Measurements from ENCODE around the gene CCDC183. TPM values are rescaled to one million over a fixed set of nuclear protein-coding genes. Genes with fewer than 3 reads are reported as not detected.
A peak's percentile ranks its signal among the peaks of the same experiment; 100 is the strongest.
"Not testable (repeated sequence)": the region's sequence is repeated elsewhere in the genome, so short reads cannot be mapped to it uniquely, and the experiment has no call there.

CCDC183 gene
- total RNA-seq, 2 experiments from 2014 or later, result 0.97 to 1.1 TPM

DNA sequence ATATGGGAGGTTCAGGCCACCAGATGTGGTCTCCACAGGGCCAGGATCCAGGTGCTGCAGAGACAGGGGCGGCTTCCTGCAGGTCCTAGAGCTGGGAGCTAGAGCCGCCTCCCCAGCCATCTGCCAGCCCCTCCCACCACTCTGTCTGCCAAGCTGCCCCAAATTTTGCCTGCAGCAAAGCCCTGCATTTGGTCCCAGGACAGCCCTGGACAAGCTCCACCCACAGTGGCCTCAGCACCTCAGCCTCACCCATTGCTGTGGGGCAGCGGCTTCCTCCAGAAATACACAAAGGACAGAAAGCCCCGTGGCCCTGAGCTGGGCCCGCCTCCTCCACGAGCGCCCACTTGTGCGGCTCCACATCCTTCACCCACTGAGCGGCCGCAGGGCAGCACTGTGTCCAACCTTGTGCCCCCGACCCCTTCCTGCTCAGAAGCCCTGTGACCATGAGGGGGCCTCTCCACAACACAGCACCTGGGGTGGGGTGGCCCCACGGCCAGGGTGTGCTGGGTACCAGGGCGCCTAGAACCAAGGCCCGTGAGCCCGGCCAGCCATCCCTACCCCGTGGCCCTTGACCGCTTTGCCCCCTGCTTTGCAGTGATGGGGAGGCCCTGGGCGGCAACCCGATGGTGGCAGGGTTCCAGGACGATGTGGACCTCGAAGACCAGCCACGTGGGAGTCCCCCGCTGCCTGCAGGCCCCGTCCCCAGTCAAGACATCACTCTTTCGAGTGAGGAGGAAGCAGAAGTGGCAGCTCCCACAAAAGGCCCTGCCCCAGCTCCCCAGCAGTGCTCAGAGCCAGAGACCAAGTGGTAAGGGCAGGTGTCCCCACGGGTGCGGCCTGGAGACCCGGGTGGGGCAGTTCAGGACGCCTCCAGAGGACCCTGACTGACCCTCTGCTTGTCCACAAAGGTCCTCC is 42.4 kb downstream of the CCDC183 start:
- Mint-ChIP-seq H3K27me3 (peaks cover 1% of the 10 kb centered on the region), H3K36me3 (ENCODE audit: low read depth) (peaks cover 6% of the 10 kb centered on the region), H3K9me3 (no peaks in the 10 kb centered on the region), H3K27ac (no peak overlapping the region), H3K4me1 (peaks cover 8% of the 10 kb centered on the region), H3K4me3 (no peak overlapping the region)
- DNase-seq, result no peak
- ChIA-PET CTCF (no interaction called here), POLR2A (no interaction called here)

DNA sequence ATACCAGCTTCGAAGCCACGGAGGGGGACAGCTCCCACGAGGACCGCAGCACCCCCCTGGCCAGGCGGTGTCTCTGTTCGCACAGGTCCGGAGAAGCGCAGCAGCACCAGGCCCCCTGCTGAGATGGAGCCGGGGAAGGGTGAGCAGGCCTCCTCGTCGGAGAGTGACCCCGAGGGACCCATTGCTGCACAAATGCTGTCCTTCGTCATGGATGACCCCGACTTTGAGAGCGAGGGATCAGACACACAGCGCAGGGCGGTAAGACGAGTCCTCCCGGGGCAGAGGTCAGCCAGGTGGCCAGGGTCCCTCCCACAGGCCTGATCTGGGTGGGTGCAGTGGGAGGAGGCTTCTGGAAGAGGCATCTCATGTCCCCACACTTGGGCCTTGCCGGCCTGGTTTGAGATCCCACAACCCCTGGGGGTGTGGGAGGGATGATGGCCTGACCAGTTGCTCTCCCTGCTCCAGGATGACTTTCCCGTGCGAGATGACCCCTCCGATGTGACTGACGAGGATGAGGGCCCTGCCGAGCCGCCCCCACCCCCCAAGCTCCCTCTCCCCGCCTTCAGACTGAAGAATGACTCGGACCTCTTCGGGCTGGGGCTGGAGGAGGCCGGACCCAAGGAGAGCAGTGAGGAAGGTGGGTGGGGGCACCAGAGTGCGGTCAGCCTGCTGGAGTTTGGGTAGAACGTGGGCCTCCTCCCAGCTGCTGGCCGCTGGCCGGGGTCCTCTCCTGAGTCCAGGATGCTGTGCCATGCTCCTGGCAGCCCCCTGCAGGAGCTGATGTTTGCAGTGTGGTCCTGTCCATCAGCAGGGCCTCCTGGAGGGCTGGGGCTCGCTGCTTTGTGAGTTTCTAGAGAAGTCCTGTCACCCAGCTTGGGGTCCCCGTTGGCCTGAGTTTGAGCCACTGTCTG is 43.3 kb downstream of the CCDC183 start:
- H3K4me3 Mint-ChIP-seq, result no peak overlapping the region
- POLR2A ChIA-PET, result no interaction called here
- CTCF ChIA-PET, result interaction anchor here (0.5 to 2.1 kb wide), 4 partner anchors 41 to 196 kb away, joined by 3 to 5 read pairs (median 4); no protein-coding TSS in a partner anchor
- peaks cover 10% of the 10 kb centered on the region for H3K4me1 Mint-ChIP-seq
- H3K27ac Mint-ChIP-seq, result peak overlapping the region; percentile 78
- H3K27me3 Mint-ChIP-seq, result peaks cover 3% of the 10 kb centered on the region
- peaks cover 6% of the 10 kb centered on the region for H3K36me3 Mint-ChIP-seq (ENCODE audit: low read depth)
- H3K9me3 Mint-ChIP-seq, result no peaks in the 10 kb centered on the region
- DNase-seq, result no peak

DNA sequence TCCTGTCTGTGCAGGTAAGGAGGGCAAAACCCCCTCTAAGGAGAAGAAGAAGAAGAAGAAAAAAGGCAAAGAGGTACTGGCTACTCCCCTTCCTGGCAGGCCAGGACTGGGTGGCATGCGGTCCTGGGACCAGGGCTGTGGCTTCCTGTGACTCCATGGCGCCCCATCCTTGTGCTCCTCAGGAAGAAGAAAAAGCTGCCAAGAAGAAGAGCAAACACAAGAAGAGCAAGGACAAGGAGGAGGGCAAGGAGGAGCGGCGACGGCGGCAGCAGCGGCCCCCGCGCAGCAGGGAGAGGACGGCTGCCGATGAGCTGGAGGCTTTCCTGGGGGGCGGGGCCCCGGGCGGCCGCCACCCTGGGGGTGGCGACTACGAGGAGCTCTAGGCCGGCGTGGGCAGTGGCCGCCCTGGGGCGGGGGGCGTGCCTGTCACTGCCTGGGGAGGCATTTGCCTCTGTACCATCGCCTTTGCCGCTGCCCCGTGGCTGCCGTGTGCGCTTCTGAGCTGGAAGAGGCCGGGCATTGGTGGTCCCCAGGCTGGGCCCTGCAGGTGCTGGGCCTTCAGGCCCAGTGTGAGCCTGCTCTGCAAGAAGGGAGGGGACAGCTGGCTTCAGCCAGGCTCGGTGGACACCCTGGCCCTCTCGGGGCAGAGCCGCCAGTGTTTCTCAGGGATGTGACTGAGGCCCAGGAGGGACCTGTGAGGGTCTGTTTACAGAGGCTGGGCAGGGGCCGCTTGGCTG is 44.2 kb downstream of the CCDC183 start:
- H3K36me3 Mint-ChIP-seq (ENCODE audit: low read depth), result peaks cover 6% of the 10 kb centered on the region
- no peak for DNase-seq
- peaks cover 10% of the 10 kb centered on the region for H3K4me1 Mint-ChIP-seq
- CTCF ChIA-PET, result interaction anchor here (0.6 to 2.1 kb wide), 3 partner anchors 41 to 195 kb away, joined by 3 to 5 read pairs (median 4); no protein-coding TSS in a partner anchor
- POLR2A ChIA-PET, result no interaction called here
- H3K27me3 Mint-ChIP-seq, result peaks cover 5% of the 10 kb centered on the region
- no peak overlapping the region for H3K4me3 Mint-ChIP-seq
- H3K9me3 Mint-ChIP-seq, result no peaks in the 10 kb centered on the region
- peak overlapping the region; percentile 78 for H3K27ac Mint-ChIP-seq

DNA sequence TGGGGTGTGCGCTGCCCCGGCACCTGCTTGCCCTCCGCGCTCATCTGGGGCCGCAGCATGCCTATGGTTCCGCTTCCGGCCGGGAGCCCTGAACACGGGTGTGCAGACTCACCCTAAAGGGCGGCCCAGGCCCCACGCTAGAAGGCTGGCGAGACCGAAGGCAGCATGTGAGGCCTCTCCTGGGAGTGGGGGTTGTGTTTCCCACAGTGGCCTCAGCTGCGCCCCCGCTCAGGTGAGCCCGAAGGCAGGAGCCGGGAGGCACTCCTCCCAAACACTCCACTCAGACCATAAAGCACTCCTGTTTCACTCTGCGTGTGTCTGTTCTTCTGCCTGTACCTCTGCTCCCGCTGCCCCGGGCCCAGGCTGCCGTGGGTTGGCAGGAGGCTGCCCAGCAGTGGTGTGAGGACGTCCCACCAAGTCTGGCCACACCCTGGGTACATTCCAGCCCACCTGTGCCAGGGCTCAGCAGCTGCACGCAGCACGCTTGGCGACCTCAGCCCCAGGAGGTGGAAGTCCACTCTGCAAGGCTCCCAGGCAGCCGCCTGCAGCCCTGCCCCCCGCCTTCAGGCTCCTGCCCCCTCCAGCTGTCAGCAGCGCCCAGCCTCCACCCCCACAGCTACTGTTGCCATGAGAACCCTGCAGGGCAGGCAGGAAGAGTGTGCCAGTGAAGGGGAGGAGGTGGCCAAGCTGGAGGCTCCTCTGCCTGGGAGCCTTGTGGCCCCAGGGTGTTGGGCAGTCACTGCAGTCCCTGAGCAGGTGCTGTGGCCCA is 44.9 kb downstream of the CCDC183 start:
- no peak for DNase-seq
- CTCF ChIA-PET, result interaction anchor here (1.1 to 2.3 kb wide), 9 partner anchors 9 to 194 kb away, joined by 3 to 19 read pairs (median 6); no protein-coding TSS in a partner anchor
- POLR2A ChIA-PET, result no interaction called here
- Mint-ChIP-seq H3K4me1 (peaks cover 10% of the 10 kb centered on the region), H3K27me3 (peaks cover 6% of the 10 kb centered on the region), H3K4me3 (no peak overlapping the region), H3K27ac (peak overlapping the region; percentile 25), H3K36me3 (ENCODE audit: low read depth) (peaks cover 6% of the 10 kb centered on the region), H3K9me3 (no peaks in the 10 kb centered on the region)

DNA sequence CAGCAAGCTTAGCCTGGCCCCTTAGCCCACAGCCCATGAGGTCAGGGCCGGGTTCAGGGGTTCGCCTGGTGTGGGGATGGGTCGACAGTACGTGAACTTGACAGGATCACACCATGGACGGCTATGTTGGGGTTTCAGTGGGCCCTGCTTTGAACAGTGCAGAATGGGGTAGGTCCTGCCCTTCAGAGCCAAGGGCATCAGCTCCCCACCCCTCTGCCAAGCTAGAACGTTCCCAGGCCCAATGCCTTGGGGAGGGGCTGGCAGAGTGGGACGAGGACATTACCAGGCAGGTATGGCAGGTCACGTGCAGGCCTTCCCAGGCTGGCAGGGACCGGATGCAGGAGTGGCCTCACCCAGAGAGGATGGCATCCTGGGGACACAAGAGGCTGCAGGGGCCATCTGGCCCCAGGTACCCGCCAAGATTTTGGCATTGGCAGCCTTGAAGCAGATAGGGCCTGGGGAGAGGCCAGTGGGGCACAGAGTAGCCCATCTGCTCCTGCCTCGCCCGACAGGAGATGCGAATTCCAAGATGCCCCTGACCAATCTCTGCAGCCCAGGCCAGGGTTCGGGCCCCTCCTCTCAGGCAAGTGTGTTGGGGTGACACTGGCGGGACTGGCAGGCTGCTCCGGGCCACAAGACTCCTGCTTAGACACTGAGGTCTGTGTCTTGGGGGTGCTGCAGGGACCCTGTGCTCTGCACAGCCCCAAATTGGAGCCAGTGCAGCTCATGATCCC is 45.7 kb downstream of the CCDC183 start:
- H3K27ac Mint-ChIP-seq; H3K36me3 Mint-ChIP-seq (ENCODE audit: low read depth); DNase-seq; H3K9me3 Mint-ChIP-seq: not testable (repeated sequence)
- H3K4me3 Mint-ChIP-seq, result peak overlapping the region; percentile 75
- H3K4me1 Mint-ChIP-seq, result peaks cover 14% of the 10 kb centered on the region
- CTCF ChIA-PET, result interaction anchor here (0.6 to 3.2 kb wide), 45 partner anchors 8 to 248 kb away, joined by 3 to 23 read pairs (median 5); partner anchors contain the start of genes ABCA2, CLIC3, FBXW5 and MAMDC4
- POLR2A ChIA-PET, result interaction anchor here (0.6 to 0.7 kb wide), 2 partner anchors 51 to 317 kb away, joined by 3 read pairs; partner anchors contain the start of gene TMEM141
- H3K27me3 Mint-ChIP-seq, result peaks cover 10% of the 10 kb centered on the region

DNA sequence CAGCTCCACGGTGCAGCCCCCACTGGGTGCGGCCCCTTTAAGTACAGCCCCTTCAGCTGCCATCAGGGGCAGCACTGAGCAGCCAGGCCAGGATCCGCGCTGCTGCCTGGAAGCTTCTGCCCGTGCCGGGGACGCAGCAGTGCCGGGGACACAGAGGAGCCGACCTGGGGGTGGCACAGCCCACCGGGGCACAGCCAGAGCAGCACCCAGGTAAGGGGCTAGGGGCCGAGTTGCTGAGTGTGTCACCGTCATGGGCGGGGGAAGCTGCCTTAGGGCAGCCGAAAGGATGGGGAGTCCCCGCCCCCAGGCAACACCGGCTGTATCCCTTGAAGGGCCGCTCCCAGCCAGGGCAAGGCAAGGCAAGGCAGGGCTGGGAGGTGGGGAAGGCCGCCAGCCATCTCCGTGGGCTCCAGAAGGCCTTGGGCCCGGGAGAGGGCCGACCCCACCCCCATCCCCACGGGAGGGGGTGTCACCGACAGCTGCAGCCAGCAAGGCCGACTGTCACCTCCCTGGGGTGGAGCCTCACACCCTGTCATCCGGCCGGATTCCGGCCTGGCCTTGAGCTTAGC is 46.3 kb downstream of the CCDC183 start, which contains the start of gene AJM1:
AJM1 (plus strand) TSS at position 99 of the 569 bp plus-strand sequence. CDS start 1,937 bp downstream, outside the sequence.
- ChIA-PET CTCF (interaction anchor here (0.6 to 3.2 kb wide), 52 partner anchors 9 to 247 kb away, joined by 3 to 23 read pairs (median 4); partner anchors contain the start of genes ABCA2, CLIC3, FBXW5 and MAMDC4), POLR2A (interaction anchor here (0.6 to 0.7 kb wide), 2 partner anchors 52 to 318 kb away, joined by 3 read pairs; partner anchors contain the start of gene TMEM141)
- H3K36me3 Mint-ChIP-seq (ENCODE audit: low read depth); H3K9me3 Mint-ChIP-seq: not testable (repeated sequence)
- H3K27ac Mint-ChIP-seq, result peak within 1 kb of the TSS; percentile 27
- H3K27me3 Mint-ChIP-seq, result peaks cover 11% of the 10 kb centered on the region
- H3K4me3 Mint-ChIP-seq, result peak within 1 kb of the TSS; percentile 75
- peaks cover 16% of the 10 kb centered on the region for H3K4me1 Mint-ChIP-seq
- peak; percentile 82 for DNase-seq

DNA sequence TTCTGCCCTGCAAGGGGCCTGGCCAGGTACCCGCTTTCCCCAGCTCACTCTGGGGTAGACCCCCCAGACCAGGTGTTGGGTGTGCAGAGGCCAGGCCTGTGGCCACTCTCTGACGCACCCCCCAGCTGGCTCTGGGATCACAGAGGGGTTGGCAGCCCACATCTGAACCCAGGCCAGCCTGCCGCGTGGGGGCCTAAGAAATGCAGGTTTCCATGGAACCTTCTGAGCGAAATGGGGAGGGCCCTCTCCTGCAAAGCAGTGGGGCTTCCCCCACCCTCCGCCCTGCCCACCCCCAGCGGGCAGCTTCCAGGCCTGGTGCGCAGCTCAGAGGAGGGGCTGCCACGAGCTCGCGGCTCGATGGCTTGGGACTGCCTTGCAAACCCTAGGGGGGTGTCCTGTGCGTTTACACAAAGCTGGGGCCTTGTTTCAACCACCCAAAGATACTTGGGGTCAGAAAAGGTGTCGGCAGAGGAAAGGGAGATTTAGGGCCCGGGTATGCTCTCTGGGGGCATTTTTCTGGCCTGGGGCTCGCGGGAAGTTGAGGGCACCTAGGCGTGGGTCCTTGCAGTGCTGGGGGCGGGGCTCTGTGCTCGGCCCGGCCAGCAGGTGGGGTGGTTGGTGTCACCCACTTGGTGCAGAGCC is 47.1 kb downstream of the CCDC183 start:
- H3K27ac Mint-ChIP-seq; DNase-seq; POLR2A ChIA-PET; H3K36me3 Mint-ChIP-seq (ENCODE audit: low read depth); H3K9me3 Mint-ChIP-seq: not testable (repeated sequence)
- Mint-ChIP-seq H3K4me1 (peaks cover 22% of the 10 kb centered on the region), H3K27me3 (peaks cover 17% of the 10 kb centered on the region), H3K4me3 (peak overlapping the region; percentile 45)
- CTCF ChIA-PET, result interaction anchor here (0.6 to 3.2 kb wide), 34 partner anchors 8 to 248 kb away, joined by 3 to 23 read pairs (median 5); partner anchors contain the start of genes ABCA2, MAMDC4, RABL6 and TMEM141

DNA sequence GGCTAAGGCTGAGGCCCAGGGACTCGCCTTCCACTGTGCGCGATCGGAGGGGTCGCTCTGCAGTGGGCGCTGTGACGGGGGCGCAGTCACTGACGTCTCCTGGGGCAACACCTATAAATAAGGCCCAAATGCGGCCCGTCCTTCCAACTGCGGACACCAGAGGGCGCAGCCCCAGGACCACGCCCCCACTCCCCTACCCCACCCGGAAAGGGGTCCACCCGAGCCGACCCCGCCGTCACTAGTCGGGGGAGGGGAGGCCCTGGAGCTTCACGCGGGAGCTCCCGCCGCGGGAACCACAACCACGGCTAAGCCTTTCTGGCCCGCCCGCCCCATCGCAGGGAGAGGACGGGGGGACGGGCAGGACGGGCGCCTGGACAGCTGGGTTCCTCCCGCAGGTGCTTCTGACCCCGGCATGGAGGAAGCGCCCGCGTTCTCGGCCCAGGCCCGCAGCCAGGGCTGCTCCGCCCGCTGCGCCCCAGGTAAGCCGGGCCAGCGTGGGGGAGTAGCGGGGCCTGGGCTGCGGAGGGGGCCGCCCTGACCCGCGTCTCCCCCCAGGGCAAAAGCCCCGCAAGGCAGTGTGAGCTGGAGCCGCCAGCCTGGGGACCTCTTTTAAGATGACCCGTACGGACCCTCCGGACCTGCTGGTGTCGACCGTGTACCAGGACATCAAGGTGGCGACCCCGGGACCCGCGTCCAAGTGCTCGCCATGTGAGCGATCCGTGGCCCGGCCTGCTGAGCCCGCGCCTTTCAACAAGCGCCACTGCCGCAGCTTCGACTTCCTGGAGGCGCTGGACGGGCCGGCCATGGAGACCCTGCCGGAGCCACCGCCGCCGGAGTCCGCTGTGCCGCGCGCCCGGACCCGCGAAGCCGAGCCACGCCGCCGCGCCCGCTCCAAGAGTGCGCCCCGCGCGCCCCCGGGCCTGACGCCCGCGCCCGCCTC is 47.9 kb downstream of the CCDC183 start:
- H3K36me3 Mint-ChIP-seq (ENCODE audit: low read depth); H3K9me3 Mint-ChIP-seq; H3K27ac Mint-ChIP-seq; POLR2A ChIA-PET: not testable (repeated sequence)
- CTCF ChIA-PET, result interaction anchor here (0.8 to 3.2 kb wide), 6 partner anchors 17 to 203 kb away, joined by 3 to 19 read pairs (median 9); partner anchors contain the start of genes NPDC1 and TMEM141
- peaks cover 17% of the 10 kb centered on the region for H3K27me3 Mint-ChIP-seq
- H3K4me3 Mint-ChIP-seq, result peak overlapping the region; percentile 45
- peaks cover 23% of the 10 kb centered on the region for H3K4me1 Mint-ChIP-seq
- DNase-seq, result peak; percentile 48

DNA sequence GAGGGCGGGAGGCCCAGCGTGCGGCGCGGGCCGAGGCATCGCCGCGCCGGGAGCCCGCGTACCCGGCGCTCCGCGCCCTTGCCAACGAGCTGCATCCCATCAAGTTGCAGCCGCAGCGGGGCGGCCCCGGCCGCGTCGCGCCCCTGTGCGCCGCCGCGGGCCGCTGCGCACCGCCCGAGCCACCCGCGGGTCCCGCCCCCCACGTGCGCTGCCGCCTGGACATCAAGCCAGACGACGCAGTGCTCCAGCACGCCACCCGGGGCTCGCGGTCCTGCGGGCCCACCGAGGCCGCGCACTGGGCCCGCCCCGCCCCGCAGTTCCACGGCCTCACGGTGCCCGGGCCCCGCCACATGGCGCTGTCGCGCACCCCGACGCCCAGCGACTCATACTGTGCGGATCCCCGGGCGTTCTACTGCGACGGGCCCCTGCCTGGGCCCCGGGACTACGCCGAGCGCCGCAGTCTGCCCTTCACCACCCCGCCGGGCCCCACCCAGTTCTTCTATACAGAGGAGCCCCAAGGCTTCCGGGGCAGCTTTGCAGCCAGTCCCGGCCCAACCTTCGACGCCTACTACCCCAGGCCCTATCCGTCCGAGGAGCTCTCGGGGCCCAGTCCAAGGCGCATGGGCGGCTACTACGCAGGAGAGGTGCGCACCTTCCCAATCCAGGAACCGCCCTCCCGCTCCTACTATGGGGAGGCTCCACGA is 48.8 kb downstream of the CCDC183 start:
- POLR2A ChIA-PET, result no interaction called here
- H3K36me3 Mint-ChIP-seq (ENCODE audit: low read depth), result peaks cover 9% of the 10 kb centered on the region
- H3K27me3 Mint-ChIP-seq, result peaks cover 17% of the 10 kb centered on the region
- peaks cover 26% of the 10 kb centered on the region for H3K4me1 Mint-ChIP-seq
- no peak for DNase-seq
- H3K27ac Mint-ChIP-seq, result peak overlapping the region; percentile 57
- H3K4me3 Mint-ChIP-seq, result peak overlapping the region; percentile 41
- CTCF ChIA-PET, result interaction anchor here (0.8 to 3.2 kb wide), 3 partner anchors 185 to 202 kb away, joined by 3 to 19 read pairs (median 8); partner anchors contain the start of gene NPDC1
- H3K9me3 Mint-ChIP-seq, result no peaks in the 10 kb centered on the region

Data from activated CD4-positive, alpha-beta T cell treated with anti-CD3 and anti-CD28 coated beads, Interleukin-2, amount 10 ng/mL, durations not matched to agents 7 days and 5 days (primary cell).